Fibroblast of lung (primary cell): Measurements from ENCODE around the gene NOL9.
"Not testable (repeated sequence)": the region's sequence is repeated elsewhere in the genome, so short reads cannot be mapped to it uniquely, and the experiment has no call there.

Experiments
- EZH2 ChIP-seq: IDR thresholded peaks from 2 replicates; pipeline ENCODE4 v1.5.1; 2012; ENCODE audit warnings: low read length, control low read depth, mild to moderate bottlenecking; ENCODE audit errors: missing control alignments
- TF ChIP-seq, protein P1 (sequence below), 2 donors: IDR thresholded peaks in 1 of 2; conservative IDR thresholded peaks in 1 of 2; 1 replicate in 1 of 2; 2 replicates in 1 of 2; pipeline ENCODE4 v1.5.1; 2011 to 2012; ENCODE audit warnings: low read length in 2 of 2, control low read depth in 1 of 2, inconsistent platforms in 1 of 2, low read depth in 1 of 2, mild to moderate bottlenecking in 1 of 2

DNA sequence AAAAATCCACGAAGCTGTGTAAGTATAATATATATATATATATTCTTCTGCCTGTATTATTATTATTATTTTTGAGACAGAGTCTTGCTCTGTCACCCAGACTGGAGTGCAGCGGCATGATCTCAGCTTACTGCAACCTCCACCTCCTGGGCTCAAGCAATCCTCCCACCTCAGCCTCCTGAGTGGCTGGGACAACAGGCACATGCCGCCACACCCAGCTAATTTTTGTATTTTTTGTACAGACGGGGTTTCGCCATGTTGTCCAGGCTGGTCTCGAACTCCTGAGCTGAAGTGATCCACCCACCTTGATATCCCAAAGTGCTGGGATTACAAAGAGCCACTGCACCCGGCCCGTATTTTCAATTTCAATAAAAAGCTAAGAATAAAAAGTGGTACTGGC lies 45.7 kb upstream of the NOL9 start:
- TF ChIP-seq, protein P1, sequence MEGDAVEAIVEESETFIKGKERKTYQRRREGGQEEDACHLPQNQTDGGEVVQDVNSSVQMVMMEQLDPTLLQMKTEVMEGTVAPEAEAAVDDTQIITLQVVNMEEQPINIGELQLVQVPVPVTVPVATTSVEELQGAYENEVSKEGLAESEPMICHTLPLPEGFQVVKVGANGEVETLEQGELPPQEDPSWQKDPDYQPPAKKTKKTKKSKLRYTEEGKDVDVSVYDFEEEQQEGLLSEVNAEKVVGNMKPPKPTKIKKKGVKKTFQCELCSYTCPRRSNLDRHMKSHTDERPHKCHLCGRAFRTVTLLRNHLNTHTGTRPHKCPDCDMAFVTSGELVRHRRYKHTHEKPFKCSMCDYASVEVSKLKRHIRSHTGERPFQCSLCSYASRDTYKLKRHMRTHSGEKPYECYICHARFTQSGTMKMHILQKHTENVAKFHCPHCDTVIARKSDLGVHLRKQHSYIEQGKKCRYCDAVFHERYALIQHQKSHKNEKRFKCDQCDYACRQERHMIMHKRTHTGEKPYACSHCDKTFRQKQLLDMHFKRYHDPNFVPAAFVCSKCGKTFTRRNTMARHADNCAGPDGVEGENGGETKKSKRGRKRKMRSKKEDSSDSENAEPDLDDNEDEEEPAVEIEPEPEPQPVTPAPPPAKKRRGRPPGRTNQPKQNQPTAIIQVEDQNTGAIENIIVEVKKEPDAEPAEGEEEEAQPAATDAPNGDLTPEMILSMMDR (conservative IDR thresholded peaks at IDR 0.05 in 1 of 2, IDR thresholded peaks at IDR 0.05 in 1 of 2; ENCODE audit: low read depth in 1 of 2, low read length in 2 of 2), result not testable (repeated sequence)
- not testable (repeated sequence) for TF ChIP-seq EZH2
